Stimulated activated CD8-positive, alpha-beta memory T cell treated with anti-CD3 and anti-CD28 coated beads, Interleukin-12 subunit alpha, Interleukin-12 subunit beta, amount 100 ng/mL, for 1 hour (primary cell): ENCODE data around the gene POLE.

Source experiments
- DNase-seq: peaks from one replicate; pipeline ENCODE4 v3.0.0-alpha.2; 2020; ENCODE audit warnings: low read depth

POLE gene

GRCh38 chr12:132579744-132580143 lies 107.4 kb downstream of the POLE start:
- no peak for DNase-seq

- no peak for DNase-seq
Observed at GRCh38 chr12:132578826-132579225, 108.3 kb downstream of the POLE start.

GRCh38 chr12:132578118-132578517 lies 109.0 kb downstream of the POLE start:
- no peak for DNase-seq

- DNase-seq: no peak
Observed at GRCh38 chr12:132577191-132577920, 109.8 kb downstream of the POLE start.

- DNase-seq: no peak
Observed at GRCh38 chr12:132576701-132577100, 110.4 kb downstream of the POLE start.

- DNase-seq: no peak
Observed at GRCh38 chr12:132575661-132576060, 111.5 kb downstream of the POLE start.

- no peak for DNase-seq
Observed at GRCh38 chr12:132574271-132574996, 112.7 kb downstream of the POLE start.
